ENCODE results near the gene CAMK2A.

CAMK2A gene

DNA sequence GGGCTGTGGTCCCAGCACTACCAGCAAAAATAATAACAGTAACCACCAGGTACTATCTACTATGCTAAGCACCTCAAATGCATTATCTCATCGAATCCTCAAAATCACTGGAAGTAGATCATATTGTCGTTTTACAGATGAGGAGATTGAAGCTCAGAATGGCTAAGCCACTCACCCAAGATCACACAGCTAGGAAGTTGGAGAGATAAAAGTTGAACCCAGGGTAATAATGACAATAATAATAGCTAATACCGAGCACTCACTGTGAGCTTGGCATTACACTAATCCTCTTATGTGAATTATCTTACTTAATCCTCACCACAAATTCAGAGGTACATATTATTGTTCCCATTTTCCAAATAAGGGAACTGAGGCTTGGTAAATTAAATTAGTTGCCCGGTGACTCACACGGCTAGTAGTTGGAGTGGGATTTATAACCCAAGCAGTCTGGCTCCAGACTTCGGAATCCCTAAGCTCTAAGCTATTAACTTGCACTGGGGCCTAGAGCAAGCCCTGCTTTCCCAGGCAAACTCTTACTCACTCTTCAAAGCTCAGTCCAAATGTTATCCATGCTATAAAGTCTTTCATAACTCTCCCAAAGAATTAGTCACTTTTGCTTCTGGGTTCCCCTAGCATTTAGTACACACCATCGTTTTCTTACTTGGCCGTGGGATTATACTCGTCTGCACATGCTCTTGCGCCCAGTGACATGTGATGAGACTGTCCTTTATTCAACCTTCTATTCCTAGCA is 9.3 kb upstream of the CAMK2A start:
- DNase-seq, result no peak

GRCh38 chr5:150297934-150298595 is 8.5 kb upstream of the CAMK2A start:
- DNase-seq, result no peak

DNA sequence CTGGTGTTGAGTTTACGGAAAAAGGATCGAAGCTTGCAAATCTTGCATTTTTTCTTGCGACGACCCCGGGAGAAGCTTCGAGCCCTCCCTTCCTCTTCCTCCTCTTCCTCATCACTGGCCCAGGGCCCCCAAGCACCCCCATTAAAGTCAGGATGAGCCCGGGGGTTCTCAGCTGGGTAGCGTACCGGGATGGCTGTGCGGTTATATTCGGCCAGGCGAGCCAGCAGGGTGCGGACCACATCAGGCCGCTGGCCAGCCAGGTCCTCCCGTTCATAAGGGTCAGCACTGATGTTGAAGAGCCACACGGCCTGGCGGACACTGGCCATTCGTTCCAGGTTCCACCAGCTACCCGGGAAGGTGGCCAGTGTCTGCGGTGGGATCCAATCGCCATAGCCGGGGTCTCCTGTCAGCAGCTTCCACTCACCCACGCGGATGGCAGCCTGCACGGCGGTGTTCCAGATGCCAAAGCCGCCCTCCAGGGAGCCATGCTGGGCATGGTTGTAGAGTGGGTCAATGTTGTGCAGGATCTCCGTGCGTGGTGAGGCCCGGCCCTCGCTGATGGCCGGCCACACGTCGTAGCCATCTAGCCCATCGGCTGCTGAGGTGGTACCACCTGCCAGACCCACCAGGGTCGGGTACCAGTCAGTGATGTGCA is 7.8 kb upstream of the CAMK2A start:
- no peak for DNase-seq

DNA sequence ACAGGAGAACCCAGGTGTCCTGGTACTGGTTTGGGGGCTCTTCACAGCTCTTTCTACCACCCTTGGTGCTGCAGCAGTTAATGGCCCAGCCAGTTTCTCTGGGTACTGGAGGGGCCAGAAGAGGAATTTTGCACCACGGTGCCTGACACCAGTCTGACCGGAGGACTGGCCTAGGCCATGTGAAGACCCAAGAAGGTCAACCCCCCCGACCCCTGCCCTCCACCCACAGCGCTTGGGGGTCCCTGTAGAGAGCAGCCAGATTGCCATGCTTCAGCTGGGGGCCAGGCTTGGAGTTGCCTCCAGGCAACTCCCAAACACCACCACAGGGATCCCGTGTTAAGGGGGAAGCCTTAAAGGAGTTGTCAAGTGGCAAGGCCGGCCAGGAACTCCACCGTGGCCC is 6.9 kb upstream of the CAMK2A start:
- no peak for DNase-seq

DNA sequence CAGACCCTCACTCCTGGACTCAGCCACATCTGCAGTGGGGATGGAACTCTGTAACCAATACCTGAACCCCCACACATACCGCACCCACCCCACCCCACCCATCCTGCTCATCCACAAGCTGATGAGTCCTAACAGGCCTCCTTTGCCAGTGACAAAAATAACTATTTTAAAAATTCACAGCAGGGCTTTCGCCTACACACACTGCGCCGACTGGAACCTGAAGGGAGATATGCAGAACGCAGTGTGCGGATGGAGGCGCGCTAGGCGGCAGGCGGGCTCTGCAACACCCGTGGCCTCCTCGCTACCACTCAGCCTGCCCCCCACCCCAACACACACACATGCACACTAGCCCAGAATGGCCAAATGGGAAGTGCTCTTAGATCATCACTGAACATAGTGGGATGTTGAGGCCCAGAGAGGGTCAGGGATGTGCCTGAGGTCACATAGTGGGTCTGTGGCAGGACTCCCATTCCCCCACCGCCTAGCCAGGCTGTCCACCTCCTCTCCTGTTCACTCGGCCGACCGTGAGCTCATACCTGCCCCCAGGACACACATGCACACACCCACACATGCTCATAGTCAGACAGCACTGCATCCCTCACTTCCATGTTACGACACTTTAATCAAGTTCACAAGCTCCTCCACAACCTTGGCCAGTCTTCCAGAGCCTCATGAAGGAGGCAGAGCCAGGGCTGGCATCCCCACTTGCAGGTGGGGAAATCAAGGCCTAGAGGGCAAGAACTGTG is 6.3 kb upstream of the CAMK2A start:
- no peak for DNase-seq

GRCh38 chr5:150295172-150295634 is 5.6 kb upstream of the CAMK2A start:
- DNase-seq, result no peak

DNA sequence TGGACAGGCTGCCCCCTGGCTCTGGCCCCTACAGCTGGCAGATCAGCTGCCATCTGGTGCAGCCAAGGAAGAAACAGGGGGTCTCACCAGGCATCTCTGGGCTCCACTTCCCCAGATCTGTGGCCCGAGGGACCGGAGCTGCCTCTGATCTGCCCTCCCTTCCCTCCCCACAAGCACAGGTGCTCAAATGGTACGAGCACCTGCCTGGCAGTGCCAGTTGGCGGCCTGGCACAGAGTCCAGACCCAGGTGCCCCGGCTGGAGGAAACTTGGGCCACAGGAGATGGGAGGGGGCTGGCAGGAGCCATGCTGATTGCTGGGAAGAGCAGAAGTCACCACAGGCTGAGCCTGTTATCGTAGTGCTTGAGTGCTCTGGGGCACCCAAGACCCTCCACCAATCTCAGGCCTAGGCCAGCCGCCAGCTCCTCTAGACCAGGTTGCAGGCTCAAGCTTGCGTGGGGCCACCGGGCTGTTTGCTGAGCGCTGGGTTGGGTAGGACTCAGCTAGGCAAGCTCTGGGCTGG is 5.0 kb upstream of the CAMK2A start:
- no peak for DNase-seq

DNA sequence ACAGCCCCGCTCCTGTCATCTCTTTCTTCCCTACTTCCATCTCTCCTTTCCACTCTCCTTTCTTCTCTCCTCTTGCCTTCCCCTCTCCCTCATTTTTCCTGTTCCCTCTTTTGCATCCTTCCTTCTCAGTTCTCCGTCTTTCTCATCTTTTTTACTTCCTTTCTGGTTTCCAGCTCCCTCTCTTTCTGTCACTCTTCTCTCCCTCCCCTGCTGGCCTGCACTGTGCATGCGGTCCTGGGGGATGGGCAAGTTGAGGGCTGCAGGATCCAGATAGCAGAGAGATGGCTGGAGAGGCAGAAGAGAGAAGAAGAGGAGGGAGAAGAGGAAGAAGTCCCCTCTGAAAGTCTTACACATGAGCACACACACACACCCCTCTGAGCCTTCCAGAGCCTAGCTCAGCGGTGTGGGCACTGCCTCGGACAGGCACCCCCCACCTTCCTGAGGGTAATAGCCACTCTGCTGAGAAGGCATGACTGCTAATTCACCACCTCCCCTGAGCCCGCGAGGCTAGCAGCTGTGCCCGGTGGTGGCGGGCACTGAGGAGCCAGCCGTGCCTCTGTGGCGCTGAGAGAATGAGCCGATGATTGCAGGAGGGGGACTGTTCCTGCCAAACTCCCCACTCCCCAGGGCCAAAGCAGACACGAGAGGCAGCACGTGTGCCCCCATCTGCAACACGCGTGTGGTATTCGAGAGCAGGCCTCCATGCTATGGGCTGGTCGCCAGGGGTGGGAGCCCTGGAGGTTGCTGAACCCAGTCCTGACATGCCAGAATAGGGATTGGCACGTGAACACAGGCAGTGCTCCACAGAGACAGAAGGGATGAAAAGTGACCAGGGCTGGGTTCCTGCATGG is 3.7 kb upstream of the CAMK2A start:
- DNase-seq, result no peak

DNA sequence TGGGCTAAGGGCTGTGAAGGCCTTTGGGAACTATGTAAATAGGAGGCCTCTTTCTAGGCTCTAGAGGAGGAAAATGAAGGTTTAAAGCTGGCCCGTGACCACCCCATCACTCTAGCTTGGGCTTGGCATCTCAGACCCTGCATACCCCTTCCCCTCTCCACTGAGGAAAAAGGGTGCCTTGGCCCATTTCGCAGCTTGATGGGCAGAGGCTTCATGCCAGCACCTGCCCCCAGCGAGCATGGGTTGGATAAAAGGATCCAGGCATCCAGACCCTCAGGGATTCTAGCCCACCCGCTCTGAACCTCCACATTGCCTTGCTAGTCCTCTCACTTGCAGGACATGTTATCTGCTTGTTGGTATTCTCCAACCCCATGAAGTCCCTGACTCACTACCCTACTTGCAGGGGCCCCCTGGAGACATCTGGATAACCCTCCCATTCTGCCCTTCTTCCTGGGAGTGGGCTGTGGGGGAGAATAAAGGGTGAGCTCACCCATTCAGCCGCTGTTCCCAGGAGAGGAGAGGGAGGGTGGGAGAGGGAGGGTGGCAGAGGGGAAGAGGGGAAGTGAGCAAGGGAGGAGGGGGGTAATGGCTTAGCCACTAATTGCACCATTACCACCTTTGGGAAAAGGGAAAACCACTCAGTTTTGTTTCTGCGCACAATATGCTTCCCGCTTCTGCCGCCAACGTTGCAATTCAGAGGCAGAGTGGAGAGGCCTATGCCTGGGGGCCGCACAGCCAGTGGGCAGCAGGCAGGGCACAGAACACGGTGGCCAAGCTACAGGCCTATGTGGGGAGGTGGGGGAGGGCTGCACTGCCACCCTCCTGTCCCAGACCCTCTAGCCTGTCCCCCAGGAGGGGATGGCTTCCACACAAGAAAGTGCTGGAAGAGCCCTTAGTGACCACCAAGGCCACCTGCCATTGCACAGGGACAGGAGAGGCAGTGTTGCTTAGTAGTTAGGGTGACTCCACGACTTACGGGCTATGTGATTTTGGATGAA is 2.1 kb upstream of the CAMK2A start:
- DNase-seq, result no peak

- DNase-seq, result no peak
These were observed 782 bp downstream of the CAMK2A start for GRCh38 chr5:150288791-150289190.

DNA sequence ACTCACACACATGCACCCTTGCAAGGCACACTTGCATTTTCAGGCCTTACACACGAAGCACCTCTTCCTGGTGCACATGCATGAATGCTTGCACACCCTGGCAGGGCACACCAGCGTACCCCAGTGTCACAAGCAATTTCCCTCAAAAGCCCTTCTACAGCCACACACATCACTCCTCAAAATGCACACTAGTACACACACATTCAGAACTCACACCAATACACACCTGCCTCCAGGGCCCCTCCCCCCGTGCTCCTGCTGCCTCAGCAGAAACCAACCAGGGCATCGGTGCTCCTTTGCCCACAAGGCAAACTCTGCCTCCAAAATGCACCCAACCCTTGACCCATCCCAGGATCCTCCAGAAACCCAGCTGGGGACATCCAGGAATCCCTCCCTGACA is 1.2 kb downstream of the CAMK2A start:
- DNase-seq, result no peak

- DNase-seq, result no peak
These were observed 2.8 kb downstream of the CAMK2A start for GRCh38 chr5:150286820-150287219.

- no peak for DNase-seq
These were observed 4.5 kb downstream of the CAMK2A start for GRCh38 chr5:150285114-150285513.

GRCh38 chr5:150284311-150284710 is 5.3 kb downstream of the CAMK2A start:
- DNase-seq, result no peak

- DNase-seq, result no peak
These were observed 5.7 kb downstream of the CAMK2A start for GRCh38 chr5:150283904-150284303.

DNA sequence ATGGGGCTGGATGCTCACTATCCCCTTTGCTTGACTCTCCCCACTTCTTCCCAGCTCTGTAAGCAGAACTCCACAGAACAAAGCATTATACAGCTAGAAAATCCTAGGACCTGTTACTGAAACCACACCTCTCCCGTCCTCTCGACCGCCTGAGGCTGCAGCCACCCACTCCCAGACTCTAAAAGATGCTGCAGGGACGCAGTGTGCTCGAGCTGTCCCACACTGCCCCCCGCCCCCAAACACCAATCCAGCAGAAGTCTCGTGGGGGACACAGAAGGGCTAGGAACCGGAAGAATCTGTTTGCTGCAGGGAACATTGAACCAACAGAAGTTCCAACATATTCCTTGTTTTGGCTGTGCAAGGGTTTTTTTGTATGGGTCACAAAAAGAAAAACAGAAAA is 7.6 kb downstream of the CAMK2A start:
- DNase-seq, result no peak

DNA sequence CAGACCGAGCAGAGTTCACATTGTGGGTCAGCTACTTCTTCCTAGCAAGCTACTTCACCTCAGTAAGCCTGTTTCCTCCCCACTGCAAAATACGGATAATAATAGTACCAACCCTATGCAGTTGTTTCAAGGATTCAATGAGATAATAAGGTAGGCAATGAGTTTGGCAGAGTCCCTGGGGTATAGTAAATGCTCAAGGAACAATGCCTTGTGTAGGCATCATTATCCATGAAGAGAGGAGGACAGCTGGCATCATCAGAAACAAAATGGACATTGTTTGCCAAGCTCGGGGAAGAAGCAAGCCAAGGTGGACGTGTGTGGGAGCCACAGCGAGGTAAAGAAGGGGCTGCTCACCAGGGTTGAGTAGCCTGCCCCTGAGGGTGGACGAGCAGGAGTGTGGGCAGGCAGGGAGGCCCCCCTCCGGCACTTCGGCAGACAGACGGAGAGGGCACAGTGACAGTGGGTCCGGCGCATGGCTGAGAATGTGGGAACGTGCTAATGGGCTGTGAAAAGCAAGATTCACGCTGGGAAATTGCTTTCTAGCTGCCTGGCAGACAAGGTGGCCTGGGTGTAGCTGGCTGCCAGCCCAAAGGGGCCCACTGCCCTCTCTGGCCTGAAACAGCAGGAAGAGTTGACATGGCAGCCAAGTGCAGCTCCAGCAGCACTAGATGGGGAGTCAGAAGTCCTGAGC is 10.1 kb downstream of the CAMK2A start:
- no peak for DNase-seq

GRCh38 chr5:150278916-150279315 is 10.7 kb downstream of the CAMK2A start:
- DNase-seq, result no peak

- DNase-seq, result no peak
These were observed 11.4 kb downstream of the CAMK2A start for GRCh38 chr5:150278046-150278730.

DNA sequence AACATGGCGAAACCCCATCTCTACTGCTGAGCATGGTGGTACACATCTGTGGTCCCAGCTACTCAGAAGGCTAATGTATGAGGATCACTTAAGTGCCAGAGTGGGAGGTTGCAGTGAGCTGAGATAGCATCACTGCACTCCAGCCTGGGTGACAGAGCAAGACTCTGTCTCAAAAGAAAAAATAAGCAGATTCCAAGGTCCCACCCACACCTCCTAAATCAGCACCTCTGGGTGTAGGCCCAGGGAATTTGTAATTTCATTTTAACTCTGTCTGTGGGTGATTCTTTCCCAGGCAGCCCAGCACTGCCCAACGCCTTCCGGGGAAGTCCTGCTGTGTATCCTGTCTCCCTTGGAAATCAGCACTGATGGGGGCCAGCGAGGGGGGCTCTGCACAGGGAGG is 12.5 kb downstream of the CAMK2A start:
- DNase-seq, result no peak
